Activated naive CD4-positive, alpha-beta T cell treated with anti-CD3 and anti-CD28 coated beads, Interleukin-2, amount 50 U/mL, for 72 hours (primary cell): ENCODE results near the gene LDB2. TPM values are rescaled to one million over a fixed set of nuclear protein-coding genes. Genes with fewer than 3 reads are reported as not detected.

ENCODE experiments used
- ATAC-seq, 2 donors: fragments of 150-1000 bp; cut with Tn5 transposase; 2 replicates each; pipeline ENCODE4 v1.10.0; 2021; ENCODE audit warnings: mild to moderate bottlenecking in 2 of 2, moderate library complexity in 2 of 2
- DNase-seq, 2 donors: peaks; one replicate each; pipeline ENCODE4 v3.0.0; 2021 to 2022; ENCODE audit warnings: low spot score in 2 of 2
- H3K27ac Mint-ChIP-seq, 2 donors: one replicate each; pipeline ENCODE4 v1.8.0; 2022; ENCODE audit warnings: mild to moderate bottlenecking in 2 of 2, mixed read lengths in 2 of 2
- H3K36me3 Mint-ChIP-seq, 2 donors: one replicate each; pipeline ENCODE4 v1.8.0; 2022; ENCODE audit warnings: mixed read lengths in 2 of 2
- H3K9me3 Mint-ChIP-seq, 2 donors: one replicate each; pipeline ENCODE4 v1.8.0; 2022; ENCODE audit warnings: mixed read lengths in 2 of 2
- total RNA-seq, 2 donors: library from RNA; stranded (reverse); gene quantifications; one replicate each; pipeline ENCODE4 v1.2.3, GENCODE V29; 2022

LDB2 gene
- total RNA-seq, 2 donors from 2014 or later: not detected

DNA sequence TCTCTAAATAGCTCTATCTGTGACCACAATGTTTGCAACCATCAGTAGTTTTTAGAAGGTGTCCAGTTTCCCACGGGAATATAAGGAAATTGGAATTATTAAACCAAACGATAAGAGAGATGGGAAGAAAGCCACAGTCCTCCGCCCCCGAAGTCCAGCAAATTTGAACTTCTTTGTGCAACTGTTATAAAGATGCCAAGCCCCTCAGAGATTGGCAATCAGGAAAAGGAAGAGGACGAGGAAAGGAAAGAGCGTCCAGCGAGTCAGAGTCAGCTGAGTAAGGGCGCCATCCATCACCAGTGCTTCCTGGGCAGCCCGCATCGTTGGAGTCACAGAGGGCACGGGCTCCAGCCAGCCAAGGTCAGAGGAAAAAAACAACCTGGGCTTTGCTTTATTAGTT is 35.7 kb downstream of the LDB2 start:
- no peak for ATAC-seq
- DNase-seq: no peak
- H3K36me3 Mint-ChIP-seq: no peaks in the 10 kb centered on the region

DNA sequence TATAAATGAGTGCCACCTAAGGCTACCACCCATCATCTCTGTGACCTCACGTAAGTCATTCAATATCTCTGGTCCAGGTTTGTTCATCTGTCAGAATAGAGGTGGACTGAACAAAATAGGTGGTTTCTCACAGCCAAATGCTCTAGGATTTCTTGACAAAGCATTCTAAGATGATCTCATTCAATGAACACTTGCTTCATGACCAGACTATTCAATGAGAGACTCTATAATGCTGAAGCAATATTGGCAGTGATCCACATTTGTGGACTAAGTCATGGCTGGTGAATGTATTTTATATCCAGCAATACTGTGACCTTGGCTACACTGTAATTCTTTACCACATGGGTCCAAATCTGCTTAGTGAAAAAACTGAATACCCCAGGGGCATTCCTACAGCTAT is 37.9 kb downstream of the LDB2 start:
- Mint-ChIP-seq H3K9me3 (peaks cover 0 to 4% of the 10 kb centered on the region in 2 donors), H3K27ac (no peak overlapping the region), H3K36me3 (no peaks in the 10 kb centered on the region)
- DNase-seq (no peak), ATAC-seq (no peak)

More for the DNA sequence above, 35.7 kb downstream of the LDB2 start:
- Mint-ChIP-seq H3K27ac (no peak overlapping the region), H3K9me3 (no peaks in the 10 kb centered on the region)

DNA sequence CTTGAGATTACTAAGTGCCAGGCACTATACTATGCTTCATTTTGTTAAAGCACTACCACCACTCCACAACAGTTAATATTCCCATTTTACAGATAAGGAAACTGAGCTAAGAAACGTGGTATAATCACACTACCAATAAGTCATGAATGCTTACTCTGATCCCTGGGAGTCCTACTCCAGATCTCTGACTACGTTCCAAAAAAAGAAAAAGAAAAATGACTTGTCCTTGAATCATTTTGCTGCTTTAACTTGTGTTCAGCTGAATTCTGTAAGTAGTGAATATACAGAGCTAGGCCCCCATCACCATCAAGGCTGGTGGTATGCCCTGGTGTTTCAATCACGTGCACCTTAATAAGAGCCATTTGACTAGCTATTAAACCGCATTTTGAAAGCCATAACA is 39.4 kb downstream of the LDB2 start:
- DNase-seq (no peak), ATAC-seq (no peak)
- Mint-ChIP-seq H3K9me3 (peaks cover 0 to 4% of the 10 kb centered on the region in 2 donors), H3K36me3 (no peaks in the 10 kb centered on the region), H3K27ac (no peak overlapping the region)

DNA sequence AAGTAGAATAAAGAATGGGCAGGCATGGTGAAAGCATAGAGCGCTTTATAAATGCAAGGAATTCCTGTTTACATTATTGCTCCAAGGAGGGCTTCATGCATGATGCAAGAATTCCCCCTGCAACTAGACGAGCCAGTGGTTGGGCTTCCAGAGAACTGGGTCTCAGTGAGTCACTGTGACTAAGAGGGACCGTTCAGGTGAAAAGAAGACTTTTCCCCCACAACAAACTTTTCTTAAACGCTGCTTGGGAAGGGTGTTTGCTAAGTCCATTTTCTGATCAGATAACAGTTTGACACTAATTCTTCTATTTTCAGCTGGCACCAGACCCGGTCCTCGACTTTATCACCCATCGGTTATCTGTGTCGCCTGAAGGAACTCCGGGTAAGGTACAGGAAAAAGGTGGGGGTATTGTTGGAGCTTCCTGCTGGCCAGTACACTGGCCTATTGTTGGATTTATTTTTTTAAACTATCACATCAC is 40.1 kb downstream of the LDB2 start:
- no peaks in the 10 kb centered on the region for H3K36me3 Mint-ChIP-seq
- H3K9me3 Mint-ChIP-seq: peaks cover 0 to 4% of the 10 kb centered on the region in 2 donors
- ATAC-seq: no peak

DNA sequence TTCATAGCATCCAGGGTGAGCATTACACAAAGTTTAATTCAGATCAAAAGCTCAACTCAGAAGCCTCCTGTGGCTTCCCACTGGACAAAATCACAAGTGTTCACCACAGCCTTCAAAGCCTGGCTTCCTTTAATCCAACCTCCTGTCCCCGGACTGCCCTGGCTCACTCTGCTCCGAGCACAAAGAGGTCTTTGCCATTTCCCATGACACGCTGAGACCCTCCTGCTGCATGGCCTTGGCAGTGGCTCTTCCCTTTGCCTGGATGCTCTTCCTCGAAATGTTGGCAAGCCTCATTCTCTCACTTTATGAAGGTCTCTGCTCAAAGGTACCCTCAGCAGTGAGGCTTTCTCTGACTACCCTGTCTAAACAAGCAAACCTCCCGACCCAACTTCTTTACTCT is 41.0 kb downstream of the LDB2 start:
- Mint-ChIP-seq H3K36me3 (no peaks in the 10 kb centered on the region), H3K27ac (no peak overlapping the region), H3K9me3 (peaks cover 0 to 4% of the 10 kb centered on the region in 2 donors)
- ATAC-seq (no peak), DNase-seq (no peak)

More for the DNA sequence above, 40.1 kb downstream of the LDB2 start:
- no peak for DNase-seq
- no peak overlapping the region for H3K27ac Mint-ChIP-seq

DNA sequence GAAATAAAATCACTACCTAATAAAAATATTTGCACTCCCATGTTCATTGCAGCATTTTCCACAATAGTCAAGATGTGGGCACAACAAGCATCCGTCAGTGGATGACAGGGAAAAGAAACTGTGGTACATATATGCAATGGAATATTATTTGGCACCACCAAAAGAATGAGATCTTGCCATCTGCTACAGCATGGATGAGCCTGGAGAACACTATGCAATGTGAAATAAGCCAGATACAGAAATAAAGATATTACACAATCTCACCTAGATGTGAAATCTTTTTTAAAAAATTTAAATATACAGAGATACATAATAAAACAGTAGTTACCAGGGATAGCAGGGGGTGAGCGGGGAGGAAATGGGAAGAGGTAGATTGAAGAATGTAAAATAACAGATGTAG is 44.8 kb downstream of the LDB2 start:
- ATAC-seq (no peak), DNase-seq (no peak)
- H3K27ac Mint-ChIP-seq: no peak overlapping the region
- peaks cover 0 to 4% of the 10 kb centered on the region in 2 donors for H3K9me3 Mint-ChIP-seq
- no peaks in the 10 kb centered on the region for H3K36me3 Mint-ChIP-seq

DNA sequence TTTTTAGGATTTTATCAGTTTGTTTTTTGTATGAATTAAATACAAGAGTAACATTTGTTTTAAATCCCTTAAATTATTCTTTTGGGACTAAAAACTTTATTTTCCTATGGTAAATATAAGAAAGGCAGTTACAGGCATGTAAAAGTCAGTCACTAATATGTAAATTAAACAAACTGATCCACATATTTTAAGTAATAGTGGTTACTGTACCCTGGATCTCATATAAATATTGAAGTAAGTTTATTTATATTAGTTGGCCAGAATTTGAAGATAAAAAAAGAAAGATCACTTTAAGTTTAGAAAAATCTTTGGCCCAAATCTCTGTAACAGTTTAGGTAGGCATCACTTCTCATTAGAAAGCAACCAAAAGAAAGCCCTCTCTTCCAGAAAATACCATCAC is 45.8 kb downstream of the LDB2 start:
- H3K9me3 Mint-ChIP-seq: peaks cover 0 to 4% of the 10 kb centered on the region in 2 donors
- DNase-seq (no peak), ATAC-seq (no peak)
- H3K27ac Mint-ChIP-seq: no peak overlapping the region
- no peaks in the 10 kb centered on the region for H3K36me3 Mint-ChIP-seq

DNA sequence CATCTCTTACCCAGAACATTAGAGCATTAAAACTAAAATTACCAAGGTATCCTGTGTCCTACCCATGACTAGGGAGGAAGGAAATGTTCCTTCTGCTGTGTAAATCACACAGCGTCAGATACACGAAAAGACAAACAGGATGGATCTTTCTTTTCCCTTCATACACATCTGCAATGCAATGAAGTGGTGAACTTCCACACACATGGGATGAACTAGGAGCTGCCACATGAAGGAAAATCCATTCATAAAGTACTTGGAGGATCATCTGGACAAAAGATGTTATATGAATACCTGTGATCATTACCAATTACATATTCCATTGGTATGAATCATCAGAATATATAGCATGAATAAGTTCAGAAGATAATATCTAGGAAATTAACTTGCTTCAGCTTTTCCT is 46.2 kb downstream of the LDB2 start:
- no peaks in the 10 kb centered on the region for H3K9me3 Mint-ChIP-seq
- DNase-seq: no peak
- H3K36me3 Mint-ChIP-seq: no peaks in the 10 kb centered on the region
- no peak overlapping the region for H3K27ac Mint-ChIP-seq
- no peak for ATAC-seq

DNA sequence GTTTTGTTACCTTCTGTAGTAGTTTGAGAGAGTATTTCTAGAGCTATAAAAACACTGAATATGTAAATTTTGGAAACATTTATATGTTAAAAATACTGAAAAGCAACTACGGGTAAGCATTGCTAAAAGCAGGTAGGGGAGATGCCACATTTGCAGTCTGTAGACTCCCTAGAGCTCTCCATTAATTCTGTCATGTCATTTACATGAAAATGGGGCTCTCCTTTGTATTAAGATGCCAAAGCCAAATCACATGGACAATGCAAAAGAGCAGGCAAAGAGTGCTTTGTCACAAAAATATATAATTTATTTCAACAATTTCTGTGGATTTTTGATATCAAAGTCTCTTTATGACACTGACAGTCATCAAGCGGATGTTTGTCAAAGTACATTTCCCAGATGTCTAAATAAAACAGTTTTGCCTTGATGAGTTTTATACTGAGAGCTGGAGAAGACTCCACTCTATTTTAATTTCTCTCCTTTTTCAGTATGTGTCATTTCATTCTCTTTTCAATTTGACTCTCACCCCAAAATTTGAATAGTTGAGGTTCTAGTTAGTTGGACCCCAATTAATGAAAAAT is 51.8 kb downstream of the LDB2 start:
- DNase-seq (no peak), ATAC-seq (no peak)
- Mint-ChIP-seq H3K36me3 (no peaks in the 10 kb centered on the region), H3K9me3 (no peaks in the 10 kb centered on the region), H3K27ac (no peak overlapping the region)

DNA sequence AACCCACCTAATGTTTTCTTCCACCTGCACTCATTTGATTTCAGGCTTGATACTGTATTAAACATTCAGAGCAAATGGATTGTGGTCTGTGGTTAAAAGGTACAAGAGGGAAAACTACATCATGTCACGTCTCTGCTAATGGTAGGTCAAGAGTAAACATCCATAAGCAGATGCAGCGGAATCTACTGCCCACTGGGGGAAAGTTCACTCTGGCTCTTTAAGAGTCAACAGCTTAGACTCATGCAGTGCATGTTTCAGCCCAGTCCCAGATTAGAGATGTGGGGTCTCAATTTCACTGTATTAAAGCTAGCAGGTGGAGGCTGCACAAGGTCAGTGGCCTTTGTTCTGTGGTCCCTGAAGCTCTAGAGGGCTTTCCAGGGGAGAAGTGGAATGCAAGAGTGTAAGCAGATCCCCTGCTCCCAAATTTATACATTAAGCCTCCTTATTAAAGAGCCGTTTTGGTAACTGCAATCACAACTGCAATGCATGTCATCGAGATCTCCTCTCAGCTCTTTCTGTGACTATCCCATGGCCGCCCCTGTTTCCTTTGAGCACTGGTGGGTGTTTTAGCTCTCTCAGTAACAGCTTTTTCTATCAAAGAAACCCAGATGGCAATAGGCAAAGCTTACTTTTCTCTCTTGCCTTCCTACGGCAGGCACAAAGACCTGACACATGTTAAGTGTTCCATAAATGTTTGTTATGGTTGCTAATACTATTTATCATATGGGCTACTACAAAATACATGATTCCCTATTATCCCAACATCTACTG is 53.4 kb downstream of the LDB2 start:
- no peak for ATAC-seq
- DNase-seq: no peak
- Mint-ChIP-seq H3K9me3 (no peaks in the 10 kb centered on the region), H3K27ac (no peak overlapping the region), H3K36me3 (no peaks in the 10 kb centered on the region)

DNA sequence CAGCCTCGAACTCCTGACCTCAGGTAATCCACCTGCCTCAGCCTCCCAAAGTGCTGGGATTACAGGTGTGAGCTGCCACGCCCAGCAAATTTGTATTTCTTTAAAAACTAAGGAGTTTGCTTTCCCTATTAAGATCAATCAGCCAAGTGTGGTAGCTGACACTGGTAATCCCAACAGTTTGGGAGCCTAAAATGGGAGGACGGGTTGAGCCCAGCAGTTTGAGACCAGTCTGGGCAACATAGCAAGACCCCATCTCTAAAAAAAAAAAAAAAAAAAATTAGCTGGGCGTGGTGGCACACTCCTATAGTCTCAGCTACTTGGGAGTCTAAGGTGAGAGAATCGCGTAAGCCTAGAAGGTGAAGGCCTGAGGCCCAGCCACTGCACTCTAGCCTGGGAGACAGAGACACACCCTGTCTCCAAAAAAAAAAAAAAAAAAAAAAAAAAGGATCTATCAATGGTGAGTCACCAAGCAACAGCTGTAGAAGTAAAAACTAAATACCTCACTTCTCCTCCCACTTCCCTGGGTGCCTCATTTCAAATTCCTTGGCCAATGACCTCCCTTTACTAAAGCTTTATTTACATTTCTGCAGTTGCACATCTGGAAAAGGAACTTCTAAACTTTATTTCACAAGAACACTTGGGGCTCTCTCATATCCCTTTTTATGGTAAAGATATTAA is 54.5 kb downstream of the LDB2 start:
- DNase-seq: no peak
- ATAC-seq: no peak
- no peaks in the 10 kb centered on the region for H3K36me3 Mint-ChIP-seq
- H3K27ac Mint-ChIP-seq: no peak overlapping the region
- no peaks in the 10 kb centered on the region for H3K9me3 Mint-ChIP-seq

DNA sequence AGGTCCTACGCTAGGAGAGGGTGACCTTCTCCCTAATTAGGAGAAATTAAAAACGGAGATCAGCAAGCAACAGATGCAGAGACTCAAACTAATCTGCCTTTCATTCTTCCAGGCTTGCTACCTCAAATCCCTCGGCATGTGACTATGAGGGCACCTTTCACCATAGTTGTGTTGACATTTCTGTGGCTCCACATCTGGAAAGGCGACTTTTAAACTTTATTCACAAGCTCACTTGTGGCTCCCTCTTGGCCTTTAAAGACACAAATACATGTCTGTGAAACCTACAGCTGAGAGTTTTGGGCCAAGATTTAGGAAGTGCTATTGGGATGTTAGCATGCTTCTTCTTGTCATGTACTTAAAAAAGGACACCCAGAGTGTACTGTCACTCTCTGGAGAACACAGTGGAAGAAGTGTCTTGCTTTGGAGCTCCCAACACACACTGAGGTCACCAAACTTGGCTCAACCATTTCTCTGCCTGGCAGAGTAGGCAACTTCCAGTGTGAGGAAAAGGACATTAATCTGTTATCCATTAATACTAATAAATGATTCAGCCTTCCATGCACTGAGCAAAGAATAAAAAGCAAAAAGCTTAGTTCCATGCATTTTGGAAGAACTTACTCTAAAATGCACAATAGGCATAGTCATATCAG is 60.1 kb downstream of the LDB2 start:
- H3K36me3 Mint-ChIP-seq: no peaks in the 10 kb centered on the region
- DNase-seq: no peak
- no peaks in the 10 kb centered on the region for H3K9me3 Mint-ChIP-seq
- ATAC-seq: no peak
- H3K27ac Mint-ChIP-seq: no peak overlapping the region

DNA sequence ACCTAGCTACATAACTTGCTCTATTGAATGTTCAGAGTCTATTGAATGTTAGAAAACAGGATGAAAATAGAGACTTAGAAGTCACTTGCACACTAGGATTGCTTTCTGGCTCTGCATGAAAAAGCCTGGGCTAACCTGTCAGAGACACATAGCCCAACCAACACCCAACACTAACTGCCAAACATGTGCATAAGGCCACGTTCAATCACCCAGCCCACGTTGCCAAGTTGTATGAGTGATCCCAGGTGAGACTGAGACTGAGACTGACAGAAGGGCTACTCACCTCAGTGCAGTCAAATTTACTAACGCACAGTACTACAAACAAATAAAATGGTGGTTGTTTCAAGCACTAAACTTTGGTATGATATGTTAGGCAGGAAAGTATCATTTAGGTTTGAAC is 61.0 kb downstream of the LDB2 start:
- no peak overlapping the region for H3K27ac Mint-ChIP-seq
- no peak for ATAC-seq
- DNase-seq: no peak
- H3K9me3 Mint-ChIP-seq: no peaks in the 10 kb centered on the region
- H3K36me3 Mint-ChIP-seq: no peaks in the 10 kb centered on the region

DNA sequence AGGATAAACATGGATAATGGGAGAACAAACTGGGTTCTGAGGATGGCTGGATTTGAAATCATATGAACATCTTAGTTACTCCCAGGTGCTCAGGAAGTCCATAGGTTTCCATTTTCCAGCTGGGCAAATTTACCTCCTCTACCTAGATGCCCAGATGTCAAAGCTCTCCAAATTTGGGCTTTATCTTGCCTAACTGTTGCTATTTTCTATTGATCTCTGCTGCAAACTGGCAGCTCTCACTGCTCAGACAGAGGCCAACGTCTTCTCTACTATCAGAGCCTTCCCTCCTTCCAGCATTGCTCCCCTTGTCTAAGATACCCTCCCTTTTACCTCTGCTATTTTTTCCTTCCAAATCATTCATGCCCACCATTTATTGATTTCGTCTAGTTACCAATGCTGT is 62.1 kb downstream of the LDB2 start:
- ATAC-seq: no peak
- Mint-ChIP-seq H3K9me3 (no peaks in the 10 kb centered on the region), H3K27ac (no peak overlapping the region), H3K36me3 (no peaks in the 10 kb centered on the region)
- no peak for DNase-seq

DNA sequence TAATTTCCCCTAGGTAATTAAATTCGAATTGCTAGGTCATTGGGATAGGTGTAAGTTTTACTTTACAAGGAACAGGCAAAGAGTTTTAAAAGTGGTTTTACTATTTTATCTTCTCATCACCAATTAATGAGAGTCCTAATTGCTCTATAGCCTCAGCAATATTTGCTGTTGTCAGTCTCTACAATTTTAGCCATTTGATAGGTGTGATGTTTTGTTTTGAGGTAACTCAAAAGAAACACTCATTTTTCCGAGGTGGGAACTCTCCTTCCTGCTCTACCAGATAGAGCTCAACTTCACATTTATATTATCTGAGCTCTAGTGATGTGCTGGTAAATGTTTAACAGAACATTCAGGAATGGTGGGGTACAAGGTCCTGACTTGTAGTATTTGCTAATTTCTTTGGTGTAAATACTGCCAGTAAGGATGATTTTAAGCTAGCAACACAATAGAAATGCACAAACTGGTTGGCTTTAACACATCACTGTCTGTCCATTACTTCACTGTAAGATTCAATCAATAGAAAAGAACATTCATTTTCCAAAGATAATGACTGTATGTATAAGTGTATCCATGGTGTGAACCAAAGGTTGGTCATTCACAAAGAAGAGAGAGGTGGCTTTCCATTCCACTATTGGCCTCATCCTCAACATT is 62.7 kb downstream of the LDB2 start:
- Mint-ChIP-seq H3K36me3 (no peaks in the 10 kb centered on the region), H3K9me3 (no peaks in the 10 kb centered on the region), H3K27ac (no peak overlapping the region)
- ATAC-seq (no peak), DNase-seq (no peak)

DNA sequence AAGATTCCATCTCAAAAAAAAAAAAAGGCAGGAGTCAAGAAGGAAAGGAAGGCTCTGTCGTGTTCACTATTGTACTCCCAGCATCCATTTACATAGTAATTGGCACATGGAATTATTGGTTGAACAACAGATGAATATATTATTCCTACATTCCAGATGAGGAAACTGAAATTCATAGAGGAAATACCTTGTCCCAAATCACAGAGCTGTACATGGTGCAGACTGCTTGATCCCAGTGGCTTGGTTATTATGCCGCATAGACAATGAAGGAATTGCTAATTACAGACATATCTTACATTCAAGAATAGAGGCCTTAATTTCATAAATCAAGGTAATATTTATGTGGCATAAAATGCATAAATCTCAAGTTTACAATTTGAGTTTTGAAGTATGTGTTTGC is 63.6 kb downstream of the LDB2 start:
- no peak for DNase-seq
- Mint-ChIP-seq H3K27ac (no peak overlapping the region), H3K9me3 (no peaks in the 10 kb centered on the region), H3K36me3 (no peaks in the 10 kb centered on the region)
- no peak for ATAC-seq

DNA sequence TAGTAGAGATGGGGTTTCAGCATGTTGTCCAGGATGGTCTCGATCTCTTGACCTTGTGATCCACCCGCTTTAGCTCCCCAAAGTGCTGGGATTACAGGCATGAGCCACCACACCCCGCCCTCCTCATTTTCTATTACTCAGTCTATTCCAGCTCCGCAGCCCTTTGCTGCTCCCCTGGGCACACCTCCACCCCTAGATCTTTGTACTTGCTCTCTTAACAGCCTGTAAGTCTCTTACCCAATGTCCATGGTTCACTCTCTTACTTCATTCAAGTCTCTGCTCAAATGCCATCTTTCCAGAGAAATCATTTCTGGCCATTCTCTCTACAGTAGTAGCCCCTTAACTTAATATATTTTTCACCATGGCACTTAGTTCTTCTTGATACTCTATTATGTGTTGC is 64.7 kb downstream of the LDB2 start:
- no peaks in the 10 kb centered on the region for H3K9me3 Mint-ChIP-seq
- no peaks in the 10 kb centered on the region for H3K36me3 Mint-ChIP-seq
- no peak for ATAC-seq
- DNase-seq: no peak
- no peak overlapping the region for H3K27ac Mint-ChIP-seq
